T-helper 2 cell treated with Interferon-gamma antibody and Interleukin-4, amounts not matched to agents 100 ng/mL and 5 ng/mL, for 36 hours (primary cell): Measurements from ENCODE around the gene CFAP97. TPM values are rescaled to one million over a fixed set of nuclear protein-coding genes. Genes with fewer than 3 reads are reported as not detected.
"Not testable (repeated sequence)": the region's sequence is repeated elsewhere in the genome, so short reads cannot be mapped to it uniquely, and the experiment has no call there.

Source experiments
- intact Hi-C: fragments of 100-400 bp; cut with micrococcal nuclease; formaldehyde crosslinking; loops from one replicate; pipeline ENCODE4 v1.15.1; 2023
- total RNA-seq: library from RNA; stranded (reverse); gene quantifications from 2 replicates; pipeline ENCODE4 v1.2.3, GENCODE V29; 2022

CFAP97 gene
- 26.7 and 31.6 TPM in 2 replicates for total RNA-seq

- intact Hi-C loops: loop anchor here (1.0 to 10.0 kb wide), 8 partner anchors 49 to 1761 kb away; partner anchors contain the start of genes ANKRD37, CASP3, CDKN2AIP and ING2
These were observed at the start of gene CFAP97 for GRCh38 chr4:185203486-185204237. CFAP97 (minus strand) TSS chr4:185204000; CDS start chr4:185191196, 12,804 bp downstream.

DNA sequence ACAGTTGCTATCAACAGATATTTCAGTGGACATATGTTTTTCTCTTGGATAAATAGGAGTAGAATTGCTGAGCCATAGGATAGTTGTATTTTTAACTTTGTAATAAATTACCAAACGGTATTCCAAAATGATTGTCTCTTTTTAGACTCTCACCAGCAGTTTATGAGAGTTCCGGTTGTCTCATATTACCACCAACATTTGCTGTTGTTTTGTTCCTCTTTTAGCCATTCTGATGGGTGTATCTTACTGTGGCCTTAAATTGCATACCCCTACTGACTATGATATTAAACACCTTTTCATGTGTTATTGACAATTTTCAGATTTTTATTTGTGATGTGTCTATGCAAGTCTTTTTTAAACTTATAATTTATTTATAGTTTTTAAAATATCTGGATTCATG, 45.3 kb upstream of the CFAP97 start:
- intact Hi-C loops: no loop called here

DNA sequence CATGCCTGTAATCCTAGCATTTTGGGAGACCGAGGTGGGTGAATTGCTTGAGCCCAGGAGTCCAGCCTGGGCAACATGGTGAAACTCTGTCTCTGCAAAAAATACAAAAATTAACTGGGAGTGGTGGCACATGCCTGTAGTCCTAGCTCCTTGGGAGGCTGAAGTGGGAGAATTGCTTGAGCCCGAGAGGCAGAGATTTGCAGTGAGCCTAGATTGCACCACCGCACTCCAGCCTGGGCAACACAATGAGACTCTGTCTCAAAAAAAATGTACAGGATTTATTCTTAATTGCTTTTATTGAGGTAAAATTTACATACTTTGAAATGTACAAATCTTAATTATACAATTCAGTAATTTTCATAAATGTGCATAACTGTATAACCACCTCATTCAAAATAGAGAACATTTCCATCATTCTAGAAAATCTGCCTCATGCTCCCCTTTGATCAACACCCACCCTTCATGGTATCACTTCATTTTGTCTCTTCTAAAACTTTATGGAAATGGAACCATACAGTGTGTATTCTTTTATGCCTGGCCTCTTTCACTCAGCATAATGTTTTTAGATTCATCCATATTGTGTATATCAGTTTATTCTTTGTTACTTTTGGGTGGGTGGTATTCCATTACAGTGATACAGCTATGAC, 44.7 kb upstream of the CFAP97 start:
- intact Hi-C loops: no loop called here

GRCh38 chr4:185247151-185247550, 43.4 kb upstream of the CFAP97 start:
- intact Hi-C loops: no loop called here

DNA sequence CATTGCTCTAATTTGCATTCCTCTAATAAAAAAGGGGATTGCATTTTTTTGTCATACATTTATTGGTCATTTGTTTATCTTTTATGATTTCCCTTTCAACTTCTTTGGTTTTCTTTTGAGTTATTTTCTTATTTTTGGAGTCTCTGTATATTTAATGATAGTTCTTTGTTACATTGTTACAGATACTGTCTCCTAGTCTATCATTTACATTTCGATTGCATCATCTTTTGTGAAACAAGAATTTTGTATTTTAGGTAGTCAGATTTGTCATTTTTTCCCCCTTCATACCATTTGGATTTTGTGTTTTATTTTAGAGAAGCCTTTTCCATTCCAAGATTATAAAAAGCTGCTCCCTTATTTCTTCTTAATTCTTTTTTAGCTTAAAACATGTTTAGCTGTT, 42.7 kb upstream of the CFAP97 start:
- intact Hi-C loops: no loop called here

DNA sequence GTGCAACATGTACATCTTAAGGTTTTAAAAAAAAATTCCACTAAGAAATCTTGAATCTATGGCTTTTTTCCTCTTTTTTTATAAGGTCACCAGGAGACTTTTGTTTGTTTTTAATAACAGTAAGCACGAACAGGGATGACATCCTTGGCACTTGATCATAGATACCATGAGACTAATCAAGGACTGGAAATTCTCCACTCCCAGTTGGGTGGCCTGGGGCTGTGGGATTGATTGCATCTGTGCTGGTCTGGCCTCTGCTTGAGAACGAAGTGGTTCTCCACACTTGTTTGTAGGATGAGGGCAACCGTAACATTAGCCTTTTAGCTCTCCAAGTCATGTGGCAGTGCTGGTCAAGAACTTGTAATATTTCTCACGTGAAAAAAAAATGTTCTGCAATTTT, 41.0 kb upstream of the CFAP97 start:
- intact Hi-C loops: no loop called here

DNA sequence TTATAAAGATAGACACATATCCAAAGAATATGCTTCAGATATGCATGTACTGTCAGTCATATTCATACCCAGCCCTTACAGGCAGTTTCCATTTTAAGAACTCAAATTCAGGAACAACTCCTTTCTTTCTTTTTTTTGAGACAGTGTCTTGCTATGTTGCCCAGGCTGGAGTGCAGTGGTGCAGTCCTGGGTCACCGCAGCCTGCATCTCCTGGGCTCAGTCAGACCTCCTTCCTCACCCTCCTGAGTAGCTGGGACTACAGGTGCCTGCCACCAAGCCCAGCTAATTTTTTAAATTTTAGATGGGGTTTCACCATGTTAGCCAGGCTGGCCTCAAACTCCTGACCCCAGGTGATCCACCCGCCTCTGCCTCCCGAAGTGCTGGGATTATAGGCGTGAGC, 40.1 kb upstream of the CFAP97 start:
- intact Hi-C loops: no loop called here

DNA sequence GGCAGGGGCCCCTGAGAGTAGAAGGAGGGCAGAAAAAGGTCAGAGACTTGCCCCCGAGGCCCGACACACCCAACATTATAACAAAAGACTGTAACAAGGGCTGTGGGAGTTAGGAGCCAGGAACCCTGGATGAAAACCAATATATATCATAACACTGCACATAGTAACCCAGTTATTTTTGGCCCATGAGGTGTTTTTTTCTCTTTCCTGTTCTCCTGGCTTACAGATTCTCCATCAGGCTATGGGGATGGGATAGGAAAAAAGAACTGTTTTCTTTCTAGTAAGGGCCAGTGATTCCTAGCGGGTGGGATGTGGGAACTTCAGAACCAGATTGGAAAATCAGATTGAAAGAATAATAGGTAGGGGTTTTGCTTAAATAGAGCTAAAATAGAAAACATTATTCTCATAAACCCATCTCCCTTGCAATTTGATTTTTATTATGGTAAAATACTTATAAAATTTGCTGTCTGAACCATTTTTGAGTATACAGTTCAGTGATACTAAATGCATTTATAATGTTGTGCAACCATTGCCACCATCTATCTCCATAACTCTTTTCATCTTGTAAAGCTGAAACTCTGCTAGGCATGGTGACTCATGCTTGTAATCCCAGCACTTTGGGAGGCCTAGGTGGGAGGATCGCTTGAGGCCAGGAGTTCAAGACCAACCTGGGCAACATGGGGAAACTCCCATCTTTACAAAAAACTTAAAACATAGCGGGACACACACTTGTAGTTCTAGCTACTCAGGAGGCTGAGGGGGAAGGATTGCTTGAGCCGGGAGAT, 39.1 kb upstream of the CFAP97 start:
- intact Hi-C loops: no loop called here

- intact Hi-C loops: not testable (repeated sequence)
These were observed 36.7 kb upstream of the CFAP97 start for GRCh38 chr4:185240486-185240885.

- intact Hi-C loops: no loop called here
These were observed 35.0 kb upstream of the CFAP97 start for GRCh38 chr4:185238750-185239149.

DNA sequence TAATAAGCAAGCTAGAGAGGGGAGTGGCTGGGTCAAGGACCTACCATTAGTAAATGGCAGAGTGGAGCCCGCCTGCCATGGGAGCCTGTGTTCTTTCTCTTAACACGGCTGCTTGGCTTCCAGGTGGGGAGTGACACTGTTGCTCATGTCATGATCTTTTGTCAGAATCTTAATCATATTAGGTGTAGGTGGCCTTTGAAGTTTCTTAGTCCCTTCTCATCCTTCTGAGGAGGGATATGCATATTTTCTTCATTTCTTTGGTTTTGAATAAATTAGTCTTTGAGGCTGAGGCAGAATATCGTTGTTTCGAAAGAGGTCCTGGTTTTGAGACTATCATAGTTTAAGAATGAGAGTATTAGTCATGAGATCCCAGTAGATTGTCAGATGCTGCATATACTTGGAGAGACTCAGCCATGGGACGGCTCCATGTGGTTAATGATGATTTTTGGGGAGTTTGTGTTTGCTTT, 34.4 kb upstream of the CFAP97 start:
- intact Hi-C loops: no loop called here

DNA sequence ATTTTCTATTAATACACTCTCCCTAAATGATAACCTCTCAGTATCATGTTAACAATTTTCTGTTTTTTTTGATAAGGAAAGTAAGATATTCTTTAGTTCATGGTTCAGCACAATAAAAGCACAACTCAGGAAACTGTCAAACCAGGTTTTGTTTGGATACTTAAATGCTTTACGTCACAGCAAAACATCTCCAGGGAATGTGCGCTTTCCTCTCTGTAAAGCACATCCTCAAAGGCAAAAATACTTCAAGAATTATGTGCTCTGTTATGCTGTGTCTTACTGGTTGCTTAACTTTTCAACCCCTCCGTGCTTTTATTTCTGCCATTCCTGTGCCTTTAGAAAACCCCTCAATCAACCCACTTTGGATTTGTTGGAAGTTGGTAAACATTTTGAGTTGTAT, 33.4 kb upstream of the CFAP97 start:
- intact Hi-C loops: no loop called here

GRCh38 chr4:185235843-185236503, 32.2 kb upstream of the CFAP97 start:
- intact Hi-C loops: no loop called here

GRCh38 chr4:185235119-185235842, 31.5 kb upstream of the CFAP97 start:
- intact Hi-C loops: no loop called here

- intact Hi-C loops: no loop called here
These were observed 28.6 kb upstream of the CFAP97 start for GRCh38 chr4:185232370-185232769.

GRCh38 chr4:185229021-185229818, 25.4 kb upstream of the CFAP97 start:
- intact Hi-C loops: no loop called here

GRCh38 chr4:185227713-185228278, 24.0 kb upstream of the CFAP97 start:
- intact Hi-C loops: no loop called here

- intact Hi-C loops: no loop called here
These were observed 23.3 kb upstream of the CFAP97 start for GRCh38 chr4:185227131-185227551.

DNA sequence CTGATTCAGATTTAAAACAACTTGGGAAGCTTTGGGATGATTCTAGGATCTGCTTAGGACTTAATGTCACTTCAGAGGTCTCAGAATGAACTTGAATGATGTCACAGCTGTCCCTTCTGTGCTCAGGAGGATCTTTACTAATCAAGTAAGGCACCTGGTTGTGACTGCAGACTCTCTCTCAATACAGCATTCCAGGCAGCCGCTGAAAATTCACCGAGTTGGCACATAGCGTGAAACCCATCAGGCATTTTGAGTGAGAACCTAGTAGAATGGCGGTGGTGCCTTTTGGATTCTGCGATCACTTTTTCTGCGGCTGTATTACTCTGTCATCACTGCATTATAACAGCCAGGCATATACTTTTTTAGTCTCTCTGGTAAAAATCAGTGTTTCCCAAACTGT, 22.1 kb upstream of the CFAP97 start:
- intact Hi-C loops: no loop called here

- intact Hi-C loops: no loop called here
These were observed 20.8 kb upstream of the CFAP97 start for GRCh38 chr4:185224597-185224996.
